Loucy (cell line): ENCODE data around the gene FOXK1.

ENCODE experiments used
- H2AFZ ChIP-seq: fragments of 200-600 bp; sonication (generic); 2 replicates; pipeline ENCODE4 v1.6.0; 2016; ENCODE audit warnings: antibody characterized with exemption, mild to moderate bottlenecking, low read length, moderate library complexity
- H3F3A ChIP-seq: fragments of 200-600 bp; 2 replicates; pipeline ENCODE4 v1.6.0; 2016; ENCODE audit warnings: antibody characterized with exemption, low read depth, mild to moderate bottlenecking
- H3K27me3 ChIP-seq: fragments of 200-600 bp; sonication (generic); 2 replicates; pipeline ENCODE4 v1.6.1; 2014; ENCODE audit warnings: low read length, mild to moderate bottlenecking; ENCODE audit not compliant: insufficient read depth, poor library complexity, severe bottlenecking
- H3K36me3 ChIP-seq: fragments of 200-600 bp; sonication (generic); 2 replicates; pipeline ENCODE4 v1.6.1; 2016; ENCODE audit warnings: low read length; ENCODE audit not compliant: insufficient read depth
- H3K4me1 ChIP-seq: fragments of 200-600 bp; sonication (generic); 2 replicates; pipeline ENCODE4 v1.5.1; 2014; ENCODE audit warnings: low read length, mild to moderate bottlenecking; ENCODE audit not compliant: insufficient read depth, poor library complexity, severe bottlenecking
- H3K4me2 ChIP-seq: fragments of 200-600 bp; sonication (generic); 2 replicates; pipeline ENCODE4 v1.6.0; 2014; ENCODE audit warnings: antibody characterized with exemption, low read length, low read depth, mild to moderate bottlenecking; ENCODE audit not compliant: poor library complexity, severe bottlenecking
- H3K4me3 ChIP-seq: fragments of 200-600 bp; sonication (generic); 2 replicates; pipeline ENCODE4 v1.5.1; 2014; ENCODE audit warnings: low read length, mild to moderate bottlenecking, mixed read lengths; ENCODE audit not compliant: poor library complexity, severe bottlenecking
- H3K79me2 ChIP-seq: fragments of 200-600 bp; sonication (generic); 2 replicates; pipeline ENCODE4 v1.6.1; 2014; ENCODE audit warnings: low read length; ENCODE audit not compliant: insufficient read depth
- H3K9ac ChIP-seq: fragments of 200-600 bp; sonication (generic); 2 replicates; pipeline ENCODE4 v1.6.0; 2014; ENCODE audit warnings: mild to moderate bottlenecking, low read depth, low read length, moderate library complexity; ENCODE audit not compliant: poor library complexity, severe bottlenecking
- H3K9me2 ChIP-seq: fragments of 200-600 bp; sonication (generic); replicated peaks from 2 replicates; pipeline ENCODE4 v1.6.1; 2016; ENCODE audit warnings: low read depth, low read length, mixed read lengths
- H3K9me3 ChIP-seq: fragments of 200-600 bp; sonication (generic); 2 replicates; pipeline ENCODE4 v1.6.1; 2014; ENCODE audit warnings: mild to moderate bottlenecking, antibody characterized with exemption, low read length, low read depth; ENCODE audit not compliant: insufficient read depth
- H4K20me1 ChIP-seq: fragments of 200-600 bp; sonication (generic); 2 replicates; pipeline ENCODE4 v1.6.0; 2014; ENCODE audit warnings: antibody characterized with exemption, low read length, mild to moderate bottlenecking; ENCODE audit not compliant: insufficient read depth, poor library complexity, severe bottlenecking
- EZH2phosphoT487 ChIP-seq: fragments of 200-600 bp; IDR thresholded peaks from 2 replicates; pipeline ENCODE4 v1.6.1; 2018; ENCODE audit warnings: antibody characterized with exemption, mild to moderate bottlenecking, moderate library complexity, borderline replicate concordance
- TF ChIP-seq, protein P1 (sequence below): fragments of 200-600 bp; sonication (generic); conservative IDR thresholded peaks from 2 replicates; pipeline ENCODE4 v1.5.1; 2014; ENCODE audit warnings: mild to moderate bottlenecking, antibody characterized with exemption, low read length

Gene FOXK1

DNA sequence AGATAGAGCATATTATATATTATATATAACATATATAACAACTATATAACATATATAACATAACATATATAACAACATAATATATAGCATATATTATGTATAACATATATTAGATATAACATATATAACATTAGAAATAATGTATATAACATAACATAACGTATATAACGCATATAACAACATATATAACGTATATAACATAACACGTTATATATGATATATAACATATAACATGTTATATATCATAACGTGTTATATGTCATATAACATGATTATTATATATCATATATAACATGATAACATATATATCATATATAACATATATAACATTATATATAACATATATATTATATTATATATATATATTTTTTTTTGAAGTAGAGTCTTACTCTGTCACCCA, 97.0 kb downstream of the FOXK1 start:
- Histone ChIP-seq H2AFZ (no peak overlapping the region), H3K79me2 (peaks cover 42% of the 10 kb centered on the region), H3K27me3 (no peaks in the 10 kb centered on the region), H3K4me3 (no peak overlapping the region), H3K4me1 (peaks cover 6% of the 10 kb centered on the region), H3K4me2 (no peak overlapping the region), H3K36me3 (peaks cover 16% of the 10 kb centered on the region; the same call in 1 of the 2 replicates), H3K9me2 (no peaks in the 10 kb centered on the region), H3F3A (no peaks in the 10 kb centered on the region), H4K20me1 (peaks cover 15% of the 10 kb centered on the region), H3K9ac (no peak overlapping the region), H3K9me3 (no peaks in the 10 kb centered on the region)
- no peak for TF ChIP-seq EZH2phosphoT487
- TF ChIP-seq, protein P1, sequence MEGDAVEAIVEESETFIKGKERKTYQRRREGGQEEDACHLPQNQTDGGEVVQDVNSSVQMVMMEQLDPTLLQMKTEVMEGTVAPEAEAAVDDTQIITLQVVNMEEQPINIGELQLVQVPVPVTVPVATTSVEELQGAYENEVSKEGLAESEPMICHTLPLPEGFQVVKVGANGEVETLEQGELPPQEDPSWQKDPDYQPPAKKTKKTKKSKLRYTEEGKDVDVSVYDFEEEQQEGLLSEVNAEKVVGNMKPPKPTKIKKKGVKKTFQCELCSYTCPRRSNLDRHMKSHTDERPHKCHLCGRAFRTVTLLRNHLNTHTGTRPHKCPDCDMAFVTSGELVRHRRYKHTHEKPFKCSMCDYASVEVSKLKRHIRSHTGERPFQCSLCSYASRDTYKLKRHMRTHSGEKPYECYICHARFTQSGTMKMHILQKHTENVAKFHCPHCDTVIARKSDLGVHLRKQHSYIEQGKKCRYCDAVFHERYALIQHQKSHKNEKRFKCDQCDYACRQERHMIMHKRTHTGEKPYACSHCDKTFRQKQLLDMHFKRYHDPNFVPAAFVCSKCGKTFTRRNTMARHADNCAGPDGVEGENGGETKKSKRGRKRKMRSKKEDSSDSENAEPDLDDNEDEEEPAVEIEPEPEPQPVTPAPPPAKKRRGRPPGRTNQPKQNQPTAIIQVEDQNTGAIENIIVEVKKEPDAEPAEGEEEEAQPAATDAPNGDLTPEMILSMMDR, result no peak

DNA sequence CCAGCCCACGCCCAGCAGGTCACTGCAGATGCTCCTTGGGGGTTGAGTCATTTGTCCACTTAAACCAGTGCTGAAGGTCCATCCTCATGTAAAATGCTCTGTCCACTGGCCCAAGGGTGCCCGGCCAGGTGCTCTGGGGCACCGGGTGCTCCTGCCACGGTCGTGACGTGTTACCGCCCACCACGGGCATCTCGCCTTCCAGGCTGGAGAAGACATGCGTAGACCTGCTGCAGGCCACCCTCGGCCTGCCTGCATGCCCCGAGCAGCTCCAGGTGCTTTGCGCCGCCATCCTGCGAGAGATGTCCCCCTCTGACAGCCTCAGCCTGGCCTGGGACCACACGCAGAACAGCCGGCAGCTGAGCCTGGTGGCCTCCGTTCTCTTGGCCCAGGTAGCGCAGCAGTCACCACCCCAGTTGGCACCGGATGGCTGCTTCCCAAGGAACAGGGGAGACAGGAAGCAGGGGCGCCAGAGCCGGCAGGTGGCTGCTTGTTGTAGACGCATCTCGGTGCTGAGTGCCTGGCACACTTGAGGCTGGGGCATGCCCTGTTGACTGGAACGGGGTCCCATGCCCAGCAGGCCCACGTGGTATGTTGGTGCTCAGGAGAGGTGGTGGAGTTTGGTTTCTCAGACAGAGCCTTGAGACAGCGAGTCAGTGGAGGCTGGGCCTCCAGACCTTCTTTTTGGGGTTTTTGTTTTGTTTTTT, 99.4 kb downstream of the FOXK1 start:
- H3K4me2 ChIP-seq, result no peak overlapping the region
- no peak overlapping the region for H3K4me3 ChIP-seq
- H3K9ac ChIP-seq, result no peak overlapping the region
- H4K20me1 ChIP-seq, result peaks cover 5% of the 10 kb centered on the region
- no peaks in the 10 kb centered on the region for H3K4me1 ChIP-seq
- H3K9me3 ChIP-seq, result no peaks in the 10 kb centered on the region
- H3F3A ChIP-seq, result no peaks in the 10 kb centered on the region
- no peak overlapping the region for H2AFZ ChIP-seq
- H3K9me2 ChIP-seq, result no peaks in the 10 kb centered on the region
- no peak for TF ChIP-seq EZH2phosphoT487
- TF ChIP-seq, protein P1, result no peak
- peaks cover 23% of the 10 kb centered on the region; the same call in 1 of the 2 replicates for H3K36me3 ChIP-seq
- H3K27me3 ChIP-seq, result no peaks in the 10 kb centered on the region
- peaks cover 24% of the 10 kb centered on the region for H3K79me2 ChIP-seq

DNA sequence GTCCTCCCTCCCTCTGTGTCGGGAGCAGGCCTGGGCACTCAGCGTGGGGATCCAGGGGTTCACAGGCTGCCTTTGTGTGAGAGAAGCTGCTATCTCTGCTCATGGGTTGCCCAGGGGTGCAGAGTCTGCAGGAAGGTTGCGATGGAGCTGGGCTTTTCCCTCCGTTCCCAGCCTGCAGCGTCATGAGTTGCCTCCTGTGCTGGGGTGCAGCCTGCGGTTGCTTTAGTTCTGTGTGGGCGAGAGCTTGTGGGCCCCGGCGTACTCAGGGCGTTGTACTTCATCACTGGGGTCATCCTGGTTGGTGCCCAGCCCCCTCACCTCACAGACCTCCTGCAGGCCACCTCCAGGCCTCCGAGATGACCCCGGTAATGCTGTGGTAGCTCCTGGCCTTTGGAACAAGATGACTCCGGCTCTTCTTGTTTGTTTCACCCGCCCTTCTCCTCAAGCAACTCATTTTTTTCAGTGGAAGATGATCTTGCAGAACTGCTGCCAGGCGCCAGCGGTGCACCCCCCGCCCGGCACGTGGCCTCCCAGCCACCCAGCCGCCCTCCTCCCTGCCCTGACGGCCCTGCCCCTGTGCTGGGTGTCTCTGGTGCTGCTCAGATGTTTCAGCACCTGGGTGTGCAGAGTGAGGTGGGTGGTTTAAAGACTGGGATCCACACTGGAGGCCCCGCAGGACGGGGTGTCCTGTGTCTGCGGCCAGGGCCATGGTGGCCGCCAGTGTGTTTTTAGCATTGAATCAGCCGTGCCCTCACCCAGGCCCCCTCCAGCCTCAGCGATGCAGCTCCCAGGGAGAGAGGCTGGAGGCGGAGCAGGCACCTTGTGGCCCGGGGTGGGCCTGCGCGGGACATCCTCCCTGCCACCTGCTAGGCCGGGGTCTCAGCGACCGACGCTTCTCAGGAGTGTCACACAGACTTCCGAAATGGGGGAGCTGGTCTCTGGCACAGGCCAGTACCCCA, 100.5 kb downstream of the FOXK1 start:
- H3K4me3 ChIP-seq, result no peak overlapping the region
- H2AFZ ChIP-seq, result no peak overlapping the region
- TF ChIP-seq EZH2phosphoT487, result no peak
- TF ChIP-seq, protein P1, result no peak
- no peaks in the 10 kb centered on the region for H3K27me3 ChIP-seq
- H4K20me1 ChIP-seq, result no peaks in the 10 kb centered on the region
- H3K4me2 ChIP-seq, result no peak overlapping the region
- no peaks in the 10 kb centered on the region for H3K9me3 ChIP-seq
- H3F3A ChIP-seq, result no peaks in the 10 kb centered on the region
- H3K4me1 ChIP-seq, result no peaks in the 10 kb centered on the region
- H3K9ac ChIP-seq, result no peak overlapping the region
- peaks cover 25% of the 10 kb centered on the region; the same call in 1 of the 2 replicates for H3K36me3 ChIP-seq
- H3K79me2 ChIP-seq, result peaks cover 14% of the 10 kb centered on the region; the same call in 1 of the 2 replicates
- H3K9me2 ChIP-seq, result no peaks in the 10 kb centered on the region
